MV-4-11 (cell line): ENCODE data around the gene SEPTIN6.

Source experiments
- DNase-seq: peaks from one replicate; lab custom pipeline; 2025; lab: John Stamatoyannopoulos, UW

Gene SEPTIN6

DNA sequence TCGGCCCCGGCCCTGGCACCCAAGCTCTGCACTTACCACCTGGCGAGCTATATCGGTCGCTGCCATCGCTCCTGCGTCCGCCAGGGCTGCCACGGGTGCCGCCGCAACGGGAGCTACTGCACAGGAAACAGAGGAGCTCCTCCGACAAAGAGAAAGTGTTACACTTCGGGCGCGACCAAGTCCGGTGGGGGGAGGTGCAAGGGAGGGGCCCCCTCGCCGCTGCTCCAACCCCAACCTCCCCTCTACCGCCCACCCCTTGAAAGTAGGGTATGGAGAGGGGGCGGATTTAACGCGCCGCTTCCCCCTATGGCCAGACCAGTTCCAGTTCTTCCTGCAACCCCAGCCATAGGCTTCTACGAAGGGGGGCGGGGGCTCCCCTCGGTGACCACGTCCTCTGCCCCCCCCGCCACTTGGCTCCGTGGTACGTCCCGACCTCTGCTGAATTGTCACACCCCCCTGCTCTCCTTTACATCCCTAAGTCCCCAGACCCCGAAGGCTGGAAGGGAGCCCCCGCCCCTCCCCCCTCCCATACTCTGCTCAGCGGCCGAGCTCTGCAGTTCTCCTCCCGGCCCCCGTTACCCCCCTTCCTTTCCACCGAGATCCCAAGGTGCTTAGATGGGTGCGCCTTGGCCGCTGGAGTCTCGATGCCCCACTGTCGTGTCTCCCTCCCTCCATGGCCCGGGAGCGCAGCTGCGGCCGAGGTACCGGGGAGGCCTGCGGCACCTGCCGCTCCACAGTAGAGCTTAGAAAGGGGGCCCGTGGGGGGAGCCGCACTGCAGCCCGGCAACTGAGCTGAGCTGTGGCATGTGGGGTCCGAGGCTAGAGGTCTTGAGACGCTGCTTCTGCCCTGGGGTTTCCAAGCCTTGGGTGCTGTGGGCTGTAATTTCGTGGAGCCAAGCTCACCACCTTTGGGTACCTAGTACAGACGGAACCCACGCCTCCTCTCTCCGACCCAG is at the start of gene SEPTIN6:
Gene SEPTIN6, minus strand, starts transcription at position 129 of the 956 bp plus-strand sequence. Its CDS starts 63 bp downstream, at position 66.
- DNase-seq: peak; percentile 71

DNA sequence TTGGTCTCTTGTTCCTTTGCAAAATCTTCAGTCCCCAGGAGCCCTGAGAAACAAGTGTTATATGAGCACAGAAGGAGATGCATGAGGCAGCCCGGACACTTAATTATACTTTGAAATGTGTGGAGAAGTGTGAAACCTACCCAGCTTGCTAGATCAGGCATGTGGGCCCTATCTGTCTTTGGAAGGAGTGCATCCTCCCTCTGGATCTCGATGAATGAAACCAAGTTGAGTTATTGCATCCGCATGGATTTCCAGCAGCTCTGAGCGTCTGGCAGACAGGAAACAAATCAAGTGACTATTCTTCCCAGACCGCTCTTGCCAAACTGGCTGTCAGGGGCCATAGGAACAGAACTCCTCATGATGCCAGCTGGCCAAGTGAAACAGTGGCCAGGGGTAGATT is 45.8 kb upstream of the SEPTIN6 start:
- DNase-seq: no peak

- DNase-seq: no peak
These were observed 43.3 kb upstream of the SEPTIN6 start for GRCh38 chrX:119736206-119736764.

DNA sequence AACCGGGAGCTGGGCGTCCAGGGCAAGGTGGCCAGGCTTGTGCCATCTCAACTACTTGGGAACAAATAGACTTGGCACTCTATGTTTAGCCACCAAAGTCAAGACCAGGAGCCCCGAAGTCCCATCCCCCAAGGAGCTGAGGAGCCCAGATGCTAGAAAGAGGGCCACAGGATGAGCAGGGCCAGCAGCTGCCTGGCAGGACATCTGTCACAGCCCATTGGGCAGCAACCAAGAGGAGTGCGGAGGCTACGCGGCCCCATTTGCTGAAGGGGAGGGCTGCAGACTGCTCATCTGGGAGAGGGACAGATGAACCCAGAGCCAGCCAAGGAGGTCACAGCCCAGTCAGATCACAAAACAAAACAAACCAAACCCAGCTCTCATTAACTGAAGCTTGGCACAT is 42.5 kb upstream of the SEPTIN6 start:
- DNase-seq: no peak

- DNase-seq: peak; percentile 41
These were observed 42.0 kb upstream of the SEPTIN6 start for GRCh38 chrX:119734897-119735339.

DNA sequence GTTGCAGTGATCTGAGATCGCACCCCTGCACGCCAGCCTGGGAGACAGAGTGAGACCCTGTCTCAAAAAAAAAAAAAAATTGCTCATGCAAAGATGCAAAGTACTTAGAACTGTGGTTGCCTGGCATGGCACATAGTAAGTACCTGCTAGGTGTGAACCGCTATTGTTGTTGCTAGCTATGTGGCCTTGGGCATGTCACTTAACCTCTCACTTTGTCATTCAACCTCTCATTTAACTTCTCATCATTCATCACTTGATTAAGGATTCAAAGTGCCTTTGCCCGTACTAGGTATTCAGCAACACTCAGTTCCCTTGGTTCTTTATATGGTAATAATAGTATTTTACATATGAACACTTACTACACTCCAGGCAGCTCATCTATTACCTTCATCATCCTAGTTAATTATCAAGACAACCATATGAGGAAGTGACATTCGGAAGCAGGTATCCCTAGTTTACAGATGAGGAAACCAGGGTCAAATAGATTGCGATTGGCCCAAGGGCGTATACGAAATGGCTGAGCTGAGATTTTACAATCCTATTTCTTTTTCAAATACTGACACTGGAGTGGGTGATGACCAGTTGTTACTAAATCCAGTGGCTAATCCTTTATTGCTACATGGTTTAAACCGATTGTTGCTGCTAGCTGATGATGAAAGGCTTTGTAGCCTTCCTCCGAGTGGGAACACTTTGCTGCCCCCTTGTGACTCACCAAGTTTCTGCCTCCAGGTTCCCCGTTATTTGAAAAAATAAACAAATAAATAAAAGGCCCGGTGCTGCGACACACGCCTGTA is 36.6 kb upstream of the SEPTIN6 start:
- peak; percentile 84 for DNase-seq

- no peak for DNase-seq
These were observed 35.5 kb upstream of the SEPTIN6 start for GRCh38 chrX:119728487-119728886.

DNA sequence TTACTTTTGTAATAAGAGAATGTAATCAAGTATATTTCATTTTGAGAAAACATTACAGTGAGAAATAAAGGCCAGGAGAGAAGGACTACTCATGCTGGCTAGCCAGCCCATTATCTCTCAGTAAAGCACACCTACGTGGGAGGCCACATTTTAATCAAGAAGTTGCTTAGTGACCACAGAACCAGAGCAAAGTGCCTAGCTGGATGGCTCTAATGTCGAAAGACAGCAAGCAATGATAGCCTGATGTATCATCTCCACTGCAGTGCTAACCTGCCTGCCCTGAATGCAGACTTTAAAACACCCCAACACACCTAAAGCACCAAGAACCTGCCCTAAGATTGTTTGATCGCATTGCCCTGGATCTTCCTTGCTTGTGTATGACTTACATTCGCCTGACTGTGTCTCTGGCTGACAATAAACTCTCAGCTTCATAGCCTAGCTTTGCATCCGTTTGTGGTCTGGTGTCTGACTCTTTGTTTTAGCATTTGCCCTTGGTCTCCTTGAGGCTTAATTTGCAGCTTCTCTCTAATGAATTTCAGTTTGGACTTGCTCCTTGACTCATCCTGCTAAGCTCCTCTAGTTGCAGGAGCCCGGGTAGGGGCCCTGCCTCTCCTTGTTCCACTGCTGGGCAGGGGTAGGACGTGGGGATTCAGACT is 34.1 kb upstream of the SEPTIN6 start:
- DNase-seq: peak; percentile 56

DNA sequence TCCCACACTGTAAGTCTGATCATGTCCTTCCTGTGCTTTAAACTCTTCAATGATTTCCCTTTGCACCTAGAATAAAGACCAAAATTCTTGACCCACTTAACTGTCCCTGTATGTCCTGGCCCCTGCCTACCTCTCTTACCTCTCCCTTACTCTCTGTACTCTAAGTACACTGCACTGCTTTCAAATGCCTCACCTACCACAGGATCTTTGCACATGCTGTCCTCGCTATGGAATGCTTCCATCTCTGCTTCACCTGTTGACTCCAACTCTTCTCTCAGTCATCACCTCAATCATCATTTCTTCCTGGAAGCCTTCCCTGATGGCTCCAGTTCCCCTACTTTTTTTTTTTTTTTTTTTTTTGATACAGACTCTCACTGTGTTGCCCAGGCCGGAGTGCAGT is 29.0 kb upstream of the SEPTIN6 start:
- DNase-seq: no peak

GRCh38 chrX:119721487-119721886 is 28.5 kb upstream of the SEPTIN6 start:
- no peak for DNase-seq

DNA sequence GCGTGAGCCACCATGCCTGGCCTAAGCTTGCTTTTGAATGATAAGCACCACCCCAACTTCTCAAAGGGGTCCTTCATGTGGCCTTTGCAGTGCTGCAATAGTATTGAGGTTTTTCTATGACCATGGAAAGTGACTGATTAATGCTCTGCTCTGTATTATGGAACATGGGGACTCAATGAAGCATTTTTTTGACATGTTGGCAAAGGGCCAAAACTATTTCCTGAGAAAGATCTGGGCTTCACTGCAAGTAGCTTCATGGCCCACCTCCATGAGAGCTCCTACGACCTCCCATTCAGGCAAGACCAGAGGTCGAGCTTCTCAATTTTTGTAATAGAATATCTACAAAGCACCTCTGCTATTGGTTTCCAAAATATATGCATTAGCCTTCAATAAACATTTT is 16.7 kb upstream of the SEPTIN6 start:
- no peak for DNase-seq

GRCh38 chrX:119708936-119709335 is 16.0 kb upstream of the SEPTIN6 start:
- DNase-seq: no peak

- DNase-seq: no peak
These were observed 13.6 kb upstream of the SEPTIN6 start for GRCh38 chrX:119706616-119707015.

DNA sequence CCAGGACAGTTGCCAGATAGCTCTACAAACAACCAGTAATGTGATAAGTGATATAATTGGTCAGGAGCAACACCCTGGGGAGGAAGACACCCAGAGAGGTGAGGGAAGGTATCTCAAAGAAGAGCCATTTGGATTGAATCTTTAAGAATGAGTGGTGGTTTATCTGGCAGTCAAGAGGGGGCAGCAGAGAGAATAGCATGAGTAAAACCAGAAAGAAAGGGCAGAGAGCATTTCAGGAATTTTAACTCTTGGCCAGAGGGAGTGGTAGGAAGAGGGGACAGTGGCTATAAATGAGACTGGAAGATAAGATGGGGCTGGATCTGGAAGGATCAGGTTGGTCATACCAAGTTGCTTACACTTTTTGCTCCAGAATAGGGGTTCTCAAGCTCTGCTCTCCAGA is 5.9 kb upstream of the SEPTIN6 start:
- peak; percentile 35 for DNase-seq

DNA sequence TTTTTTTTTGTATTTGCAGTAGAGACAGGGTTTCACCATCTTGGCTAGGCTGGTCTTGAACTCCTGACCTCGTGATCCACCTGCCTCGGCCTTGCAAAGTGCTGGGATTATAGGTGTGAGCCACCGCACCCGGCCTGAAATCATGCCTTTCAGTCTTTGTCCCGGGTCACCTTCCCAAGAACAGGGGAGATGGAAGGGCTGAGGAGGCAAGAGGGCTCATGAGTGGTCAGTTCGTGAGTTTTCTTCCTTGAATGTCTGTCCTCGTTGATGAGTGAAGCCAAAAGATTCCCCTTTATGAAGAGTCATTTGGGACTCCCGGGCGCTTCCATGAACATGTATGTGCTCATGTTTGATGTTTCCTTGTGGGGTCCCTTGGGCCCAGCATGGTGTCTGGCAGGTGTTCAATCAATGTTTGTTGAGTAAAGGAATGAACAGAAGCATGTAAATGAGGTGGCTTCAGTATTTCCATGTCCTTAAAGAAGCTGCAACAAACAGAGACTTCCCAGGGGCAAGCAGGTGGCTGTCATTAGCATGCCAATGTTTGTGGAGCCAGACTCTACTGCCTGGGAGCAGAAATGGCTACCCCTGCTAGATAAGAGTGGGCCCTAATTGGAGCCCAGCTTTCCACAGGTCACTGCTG is 3.4 kb upstream of the SEPTIN6 start:
- no peak for DNase-seq

DNA sequence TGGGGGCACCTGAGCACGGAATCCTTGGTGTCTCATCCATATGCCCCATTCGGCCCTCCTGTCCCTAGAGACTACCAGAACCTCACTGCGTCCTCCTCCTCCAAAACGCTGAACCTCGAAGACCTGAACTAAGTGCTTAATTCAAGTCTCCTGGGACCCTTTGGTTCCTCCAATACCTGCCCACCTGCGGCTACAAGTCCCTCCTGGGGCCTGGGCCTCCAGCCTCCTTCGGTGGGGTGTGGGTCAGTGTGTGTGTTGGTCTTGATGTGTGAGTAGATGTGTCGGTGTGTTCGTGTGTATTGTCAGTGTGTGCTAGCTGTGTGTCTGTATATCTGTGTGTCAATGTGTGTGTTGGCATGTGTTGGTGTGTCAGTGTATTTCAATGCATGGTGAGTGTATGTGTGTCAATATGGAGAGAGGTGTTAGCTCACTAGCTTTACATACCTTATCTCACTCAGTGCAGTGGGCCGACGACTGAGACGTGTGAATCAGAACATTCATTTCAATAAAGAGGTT is 2.6 kb upstream of the SEPTIN6 start:
- DNase-seq: no peak

DNA sequence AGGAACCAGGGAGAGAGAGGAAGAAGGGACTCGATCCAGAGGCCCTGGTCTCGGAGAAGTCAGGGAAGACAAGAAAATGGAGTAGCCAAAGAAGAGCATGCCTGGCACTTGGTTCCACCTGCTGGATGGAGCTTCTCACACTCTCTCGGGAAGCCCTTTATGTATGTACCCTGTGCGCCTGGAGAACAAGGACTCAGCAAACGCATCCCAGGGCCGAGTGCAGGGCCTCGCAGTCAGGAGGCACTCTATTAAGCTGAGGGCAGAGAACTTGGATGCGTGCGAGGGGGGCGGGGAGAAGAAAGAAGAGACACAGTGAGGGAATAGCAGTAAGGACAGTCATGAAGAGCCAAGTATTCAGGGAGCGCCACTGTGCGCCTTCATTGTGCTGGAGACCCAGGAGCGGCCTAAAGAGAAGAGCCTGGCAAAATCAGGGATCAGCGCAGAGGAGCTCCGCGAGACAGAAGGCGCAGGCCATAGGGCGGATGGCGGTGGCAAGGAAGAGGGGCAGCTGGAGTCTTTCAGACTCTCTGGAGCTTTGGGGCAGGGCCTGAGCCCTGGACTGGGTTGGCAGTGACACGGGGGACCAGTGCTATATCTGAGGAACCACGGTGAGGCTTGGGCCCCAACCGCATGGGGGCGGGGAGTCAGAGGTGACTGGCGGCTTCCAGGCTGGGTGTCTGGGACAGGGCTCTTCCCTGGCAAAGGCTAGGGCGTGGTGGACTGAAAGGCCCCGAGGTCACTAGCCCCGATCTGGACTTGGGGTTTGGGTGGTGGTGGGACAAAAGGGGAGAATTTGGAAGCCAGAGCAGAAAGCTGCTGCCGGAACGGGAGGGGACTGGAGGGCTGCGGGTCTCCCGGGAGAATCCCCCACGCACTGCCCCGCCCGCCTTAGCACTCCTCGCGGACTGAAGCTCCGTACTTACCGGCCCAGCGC is 1.9 kb upstream of the SEPTIN6 start:
- no peak for DNase-seq

DNA sequence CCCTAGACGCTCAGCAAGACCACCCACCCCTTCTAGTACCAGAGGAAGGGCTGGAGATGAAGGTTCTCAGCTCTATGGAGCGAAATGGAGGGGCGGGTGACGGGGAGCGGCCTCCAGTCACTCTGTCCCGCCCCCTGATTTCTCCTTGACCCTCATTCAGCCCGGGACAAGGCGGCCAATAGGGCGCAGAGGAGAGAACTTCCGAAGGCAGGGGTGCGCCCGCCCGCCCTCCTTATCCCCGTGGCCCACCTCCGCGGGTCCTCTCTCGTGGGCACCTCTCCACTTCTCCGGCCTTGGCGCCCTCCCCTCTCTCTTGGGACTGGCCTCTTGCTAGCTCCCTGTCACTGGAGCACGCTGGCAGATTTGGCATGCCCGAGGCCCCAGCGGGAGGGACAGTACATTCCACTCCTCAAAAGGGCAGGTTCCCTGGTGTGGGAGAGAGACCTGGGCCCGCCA is 1.1 kb upstream of the SEPTIN6 start:
- DNase-seq: no peak

DNA sequence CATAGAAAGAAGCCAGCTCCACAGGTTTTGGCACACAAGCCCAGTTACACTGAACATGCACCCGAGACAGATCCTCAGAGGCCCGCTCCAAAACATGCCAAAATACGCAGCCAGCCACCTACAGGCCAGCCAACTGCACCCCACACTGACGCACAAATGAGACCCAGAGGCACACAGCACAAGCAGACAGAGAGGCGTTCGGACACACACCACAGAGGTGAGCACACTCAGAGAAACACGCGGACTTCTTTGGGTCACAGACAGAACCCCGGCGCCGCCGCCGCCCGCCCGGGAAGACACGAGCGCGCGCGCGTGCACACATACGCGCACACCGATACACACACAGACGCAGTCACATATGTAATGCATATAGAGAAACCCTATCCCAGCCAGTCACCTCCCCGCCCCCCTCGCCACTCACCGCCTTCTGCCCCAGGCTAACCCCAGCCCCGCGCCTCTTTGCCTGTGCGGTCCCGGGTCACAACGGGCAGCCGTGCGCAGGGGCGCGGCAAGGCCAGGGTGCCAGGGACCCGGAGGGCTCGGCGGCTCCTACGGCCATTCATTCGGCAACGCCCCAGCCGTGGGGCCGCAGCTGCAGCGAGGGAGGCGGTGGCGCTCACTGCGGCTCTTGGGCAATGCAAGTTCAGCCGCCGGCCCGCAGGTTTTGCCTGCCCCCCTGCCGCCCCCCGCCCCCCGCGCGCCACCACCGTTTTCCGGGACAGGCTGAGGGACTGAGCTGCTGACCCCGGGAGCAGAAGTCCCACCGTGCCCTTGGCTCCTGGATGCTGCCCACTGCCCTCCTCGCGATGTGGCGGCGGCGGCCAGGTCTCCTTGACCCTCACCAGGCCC is 553 bp downstream of the SEPTIN6 start:
- DNase-seq: peak; percentile 36
